K562 (cell line): Measurements from ENCODE around the gene SPEM3. TPM values are rescaled to one million over a fixed set of nuclear protein-coding genes. Genes with fewer than 3 reads are reported as not detected.
A peak's percentile ranks its signal among the peaks of the same experiment; 100 is the strongest.

Source experiments
- ATAC-seq: fragments of 200-7000 bp; cut with Tn5 transposase; 3 replicates; pipeline ENCODE4 v1.9.1; 2020; ENCODE audit warnings: moderate library complexity
- BruUV-seq: library from RNA; stranded (reverse); fragments of 400-500 nt; replicated peaks from 2 replicates; lab custom pipeline; 2021; lab: Mats Ljungman, UMichigan
- CTCF ChIA-PET: fragments of 300-600 bp; formaldehyde crosslinking; extraction: SDS; loops from one replicate; lab custom pipeline; 2021; ENCODE audit warnings: low intra/inter-chr PET ratio; lab: Yijun Ruan, JAX
- POLR2A ChIA-PET: fragments of 300-600, 350-650 bp; sonication (Branson Sonifier 250); formaldehyde crosslinking; extraction: SDS; loops from one replicate; lab custom pipeline; 2021; ENCODE audit warnings: antibody characterized with exemption, inconsistent platforms; lab: Yijun Ruan, JAX
- DNase-seq, 4 experiments: peaks; one replicate each; pipeline versions ENCODE4 v3.0.0 to v3.0.0-alpha.2; 2011 to 2018; ENCODE audit warnings: low spot score in 3 of 4, mixed read lengths in 3 of 4; ENCODE audit errors: extremely low read depth in 1 of 4
- FAIRE-seq: peaks from 2 replicates; lab custom pipeline; 2011; peaks lifted over from hg19 to GRCh38; lab: Jason Lieb, UNC
- H2AFZ ChIP-seq: 2 replicates; pipeline ENCODE4 v1.6.0; 2011; ENCODE audit warnings: low read depth, low read length, control low read depth, inconsistent platforms
- H3K27ac ChIP-seq: fragments of 200-600 bp; 3 replicates; pipeline ENCODE4 v1.8.0; 2011; ENCODE audit warnings: low read depth, mild to moderate bottlenecking, control low read depth, inconsistent platforms, low read length, moderate library complexity, mixed read lengths; ENCODE audit errors: extremely low read depth
- H3K27me3 ChIP-seq, 2 experiments: fragments of 300-600 bp in 1 of 2; 2 replicates in 1 of 2; 3 replicates in 1 of 2; pipeline versions ENCODE4 v1.6.0 to v1.8.0; 2011; ENCODE audit warnings: inconsistent platforms in 2 of 2, low read length in 2 of 2, mild to moderate bottlenecking in 1 of 2, mixed read lengths in 1 of 2, moderate library complexity in 1 of 2; ENCODE audit not compliant: control insufficient read depth in 2 of 2, insufficient read depth in 2 of 2
- H3K36me3 ChIP-seq: fragments of 300-600 bp; 3 replicates; pipeline ENCODE4 v1.8.0; 2011; ENCODE audit warnings: mild to moderate bottlenecking, low read length, inconsistent platforms; ENCODE audit not compliant: control insufficient read depth, insufficient read depth
- H3K4me1 ChIP-seq, 2 experiments: fragments of 200-600 bp in 1 of 2; replicated peaks in 1 of 2; 2 replicates in 1 of 2; 3 replicates in 1 of 2; pipeline versions ENCODE4 v1.5.1 to v1.8.0; 2011; ENCODE audit warnings: inconsistent platforms in 2 of 2, low read length in 2 of 2, mild to moderate bottlenecking in 1 of 2, mixed read lengths in 1 of 2, moderate library complexity in 1 of 2; ENCODE audit not compliant: control insufficient read depth in 2 of 2, insufficient read depth in 2 of 2
- H3K4me2 ChIP-seq: 2 replicates; pipeline ENCODE4 v1.6.1; 2011; ENCODE audit warnings: low read length, control low read depth, inconsistent platforms, mixed read lengths; ENCODE audit not compliant: insufficient read depth
- H3K4me3 ChIP-seq: fragments of 200-600 bp; sonication (generic), shearing (Covaris generic); 2 replicates; pipeline ENCODE4 v1.5.1; 2016; ENCODE audit warnings: control low read depth, inconsistent platforms
- H3K79me2 ChIP-seq: fragments of 200-600 bp; 3 replicates; pipeline ENCODE4 v1.8.0; 2011; ENCODE audit warnings: low read length, inconsistent platforms; ENCODE audit not compliant: control insufficient read depth, insufficient read depth
- H3K9ac ChIP-seq, 2 experiments: 2 replicates each; pipeline versions ENCODE4 v1.6.0 to v1.6.1; 2011; ENCODE audit warnings: low read depth in 2 of 2, low read length in 2 of 2, control low read depth in 1 of 2, inconsistent platforms in 1 of 2, mild to moderate bottlenecking in 1 of 2, mixed read lengths in 1 of 2; ENCODE audit not compliant: insufficient read depth in 1 of 2
- H3K9me1 ChIP-seq: one replicate; pipeline ENCODE4 v1.6.0; 2011; ENCODE audit warnings: inconsistent platforms, mild to moderate bottlenecking, low read length, moderate library complexity; ENCODE audit not compliant: control insufficient read depth, insufficient read depth
- H3K9me3 ChIP-seq: replicated peaks from 2 replicates; pipeline ENCODE4 v1.5.1; 2011; ENCODE audit warnings: low read depth, low read length, inconsistent platforms; ENCODE audit not compliant: control insufficient read depth, insufficient read depth
- H4K20me1 ChIP-seq: replicated peaks from 2 replicates; pipeline ENCODE4 v1.6.1; 2011; ENCODE audit warnings: low read length, inconsistent platforms, mixed read lengths; ENCODE audit not compliant: control insufficient read depth, insufficient read depth
- ARNT ChIP-seq, 2 experiments: fragments of 450-650 bp; IDR thresholded peaks; 2 replicates each; pipeline ENCODE4 v1.6.1; 2016; ENCODE audit warnings: mild to moderate bottlenecking in 1 of 2
- NEUROD1 ChIP-seq: fragments of 150-350 bp; IDR thresholded peaks from 2 replicates; pipeline ENCODE4 v1.6.1; 2014; ENCODE audit warnings: borderline replicate concordance, low read length, low read depth; ENCODE audit not compliant: partially characterized antibody
- ZFPM2 ChIP-seq: fragments of 250-450 bp; sonication (Bioruptor Pico); IDR thresholded peaks from 2 replicates; pipeline ENCODE4 v1.5.1; 2022; ENCODE audit warnings: mild to moderate bottlenecking
- ZSCAN29 ChIP-seq: fragments of 450-650 bp; IDR thresholded peaks from 2 replicates; pipeline ENCODE4 v1.6.1; 2017
- WGBS: fragments of 100-300 bp; shearing (Covaris generic); methylation state at CpG from one replicate; pipeline ENCODE4 v1.1.6; 2016; ENCODE audit warnings: low coverage, mixed read lengths; ENCODE audit not compliant: insufficient coverage; ENCODE audit errors: missing lambda C conversion rate; 5-methylcytosine and 5-hydroxymethylcytosine counted together
- in situ Hi-C: fragments of 300-500 bp; cut with MboI; formaldehyde crosslinking; loops from 4 replicates; pipeline ENCODE4 v1.15.0; 2018; ENCODE audit warnings: inconsistent platforms, mixed read lengths
- intact Hi-C: fragments of 100-400 bp; cut with micrococcal nuclease; formaldehyde crosslinking; loops from 2 replicates; pipeline ENCODE4 v1.14.2; 2022
- polyA plus RNA-seq, 8 experiments: library from polyadenylated mRNA; depleted of rRNA in 4 of 8; stranded (reverse) in 5 of 8; unstranded in 3 of 8; fragments of >200 nt; fragmentation: Nextera tagmentation in 2 of 8; fragmentation: Illumina TruSeq in 1 of 8; extraction: Ambion mirVana in 2 of 8; extraction: Trizol in 1 of 8; gene quantifications; 2 replicates each; pipeline versions ENCODE4 v1.2.1 to v1.2.3, GENCODE V29; 2011 to 2014; ENCODE audit warnings: inconsistent platforms in 1 of 8, missing spikeins in 1 of 8
- total RNA-seq, 7 experiments: library from RNA; depleted of rRNA in 6 of 7; stranded (reverse); fragments of >200 nt in 6 of 7; fragmentation: Illumina TruSeq in 2 of 7; extraction: Trizol in 2 of 7; gene quantifications; 2 replicates each; pipeline versions ENCODE4 v1.2.1 to v1.2.3, GENCODE V29; 2011 to 2021; ENCODE audit warnings: low replicate concordance in 1 of 7

Gene SPEM3
- total and polyA plus RNA-seq, 9 of the 15 experiments (the other 6 are each of a cell fraction or from before 2014, with no cell fraction given) = not detected

GRCh38 chr17:7443499-7444485, 15.1 kb downstream of the SPEM3 start:
- Histone ChIP-seq H3K4me2 (no peak overlapping the region), H3K36me3 (no peaks in the 10 kb centered on the region), H3K9me3 (no peaks in the 10 kb centered on the region), H3K4me1 (peaks cover 15 to 56% of the 10 kb centered on the region in 2 experiments; a peak in 4 of 5 replicates), H2AFZ (no peak overlapping the region), H3K27me3 (no peaks in the 10 kb centered on the region), H4K20me1 (no peaks in the 10 kb centered on the region), H3K9me1 (peaks cover 3% of the 10 kb centered on the region), H3K79me2 (no peaks in the 10 kb centered on the region), H3K4me3 (no peak overlapping the region), H3K9ac (no peak overlapping the region; a peak in 1 of 4 replicates), H3K27ac (no peak overlapping the region)
- no peak for FAIRE-seq
- ATAC-seq = no peak
- intact Hi-C loops (no loop called here), in situ Hi-C loops (no loop called here)
- POLR2A ChIA-PET = interaction anchor here (0.6 to 1.7 kb wide), 7 partner anchors 8 to 53 kb away, joined by 3 to 7 read pairs (median 3); partner anchors contain the start of genes POLR2A and TMEM102
- 0 out of 4 replicates have a peak, but pooled peaks of 1 of the 2 experiments have one; percentile 60 for TF ChIP-seq ARNT (IDR thresholded peaks at IDR 0.05)
- no peak for TF ChIP-seq NEUROD1
- TF ChIP-seq ZFPM2 (CRISPR knock-in tag) = no peak
- no peak for TF ChIP-seq ZSCAN29
- 75% methylated on average over 6 of the region's 7 CpGs for WGBS
- CTCF ChIA-PET = interaction anchor here (0.6 kb wide), 1 partner anchor 224 kb away, joined by 3 read pairs; no protein-coding TSS in a partner anchor
- no peak for DNase-seq
- no TSS peak for BruUV-seq
